Body of pancreas (tissue), 4 donors: ENCODE data around the gene WDR37.

ENCODE experiments used
- POLR2A ChIP-seq, 3 donors: fragments of 450-650 bp; IDR thresholded peaks; one replicate each; pipeline ENCODE4 v1.6.1; 2016; ENCODE audit warnings: antibody characterized with exemption in 3 of 3, mild to moderate bottlenecking in 2 of 3
- TF ChIP-seq, protein P1 (sequence below), 7 experiments: fragments of 450-650 bp in 4 of 7; fragments of 200-600 bp in 3 of 7; sonication (generic) in 3 of 7; IDR thresholded peaks; one replicate each; pipeline ENCODE4 v1.5.1; 2016 to 2019; ENCODE audit warnings: antibody characterized with exemption in 7 of 7

DNA sequence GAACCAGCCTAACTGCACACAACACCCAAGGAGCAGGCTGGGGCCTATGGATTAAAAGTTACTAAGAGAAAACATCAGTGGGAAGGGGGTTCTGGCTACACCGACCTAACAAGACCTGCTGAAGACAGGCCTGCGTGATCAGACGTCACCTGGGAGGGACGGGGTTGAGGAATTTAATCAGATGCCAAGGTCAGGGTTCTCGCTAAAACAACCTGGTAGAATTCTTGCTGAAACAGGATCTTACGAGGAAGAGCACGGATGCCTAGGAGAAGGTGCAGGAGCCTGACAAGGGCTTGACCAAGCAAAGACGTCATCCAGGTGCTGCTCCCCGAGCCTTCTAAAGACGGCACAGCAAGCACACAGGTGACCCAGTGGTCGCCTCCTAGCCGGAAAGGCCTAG, 32.1 kb upstream of the WDR37 start:
- TF ChIP-seq, protein P1, sequence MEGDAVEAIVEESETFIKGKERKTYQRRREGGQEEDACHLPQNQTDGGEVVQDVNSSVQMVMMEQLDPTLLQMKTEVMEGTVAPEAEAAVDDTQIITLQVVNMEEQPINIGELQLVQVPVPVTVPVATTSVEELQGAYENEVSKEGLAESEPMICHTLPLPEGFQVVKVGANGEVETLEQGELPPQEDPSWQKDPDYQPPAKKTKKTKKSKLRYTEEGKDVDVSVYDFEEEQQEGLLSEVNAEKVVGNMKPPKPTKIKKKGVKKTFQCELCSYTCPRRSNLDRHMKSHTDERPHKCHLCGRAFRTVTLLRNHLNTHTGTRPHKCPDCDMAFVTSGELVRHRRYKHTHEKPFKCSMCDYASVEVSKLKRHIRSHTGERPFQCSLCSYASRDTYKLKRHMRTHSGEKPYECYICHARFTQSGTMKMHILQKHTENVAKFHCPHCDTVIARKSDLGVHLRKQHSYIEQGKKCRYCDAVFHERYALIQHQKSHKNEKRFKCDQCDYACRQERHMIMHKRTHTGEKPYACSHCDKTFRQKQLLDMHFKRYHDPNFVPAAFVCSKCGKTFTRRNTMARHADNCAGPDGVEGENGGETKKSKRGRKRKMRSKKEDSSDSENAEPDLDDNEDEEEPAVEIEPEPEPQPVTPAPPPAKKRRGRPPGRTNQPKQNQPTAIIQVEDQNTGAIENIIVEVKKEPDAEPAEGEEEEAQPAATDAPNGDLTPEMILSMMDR (IDR thresholded peaks at IDR 0.05) = no peak
- no peak for TF ChIP-seq POLR2A (IDR thresholded peaks at IDR 0.05)
